MM.1S (cell line): ENCODE measurements around the gene APCDD1L.

ENCODE experiments used
- DNase-seq: peaks from one replicate; pipeline ENCODE4 v3.0.0-alpha.2; 2015
- H2AFZ ChIP-seq: fragments of 300-600 bp; sonication (generic); 2 replicates; pipeline ENCODE4 v1.6.0; 2016; ENCODE audit warnings: antibody characterized with exemption, low read length
- H3F3A ChIP-seq: fragments of 300-600 bp; sonication (generic); 2 replicates; pipeline ENCODE4 v1.6.1; 2016; ENCODE audit warnings: mild to moderate bottlenecking, antibody characterized with exemption, low read length, moderate library complexity, mixed read lengths; ENCODE audit not compliant: insufficient read depth
- H3K27ac ChIP-seq: fragments of 300-600 bp; sonication (generic); 2 replicates; pipeline ENCODE4 v1.5.1; 2016; ENCODE audit warnings: mild to moderate bottlenecking, low read length
- H3K27me3 ChIP-seq: fragments of 300-600 bp; sonication (generic); replicated peaks from 2 replicates; pipeline ENCODE4 v1.6.0; 2016; ENCODE audit warnings: low read length; ENCODE audit not compliant: insufficient read depth
- H3K36me3 ChIP-seq: fragments of 300-600 bp; sonication (generic); replicated peaks from 2 replicates; pipeline ENCODE4 v1.6.1; 2016; ENCODE audit warnings: mild to moderate bottlenecking, low read length, mixed read lengths; ENCODE audit not compliant: insufficient read depth
- H3K4me1 ChIP-seq: fragments of 300-600 bp; sonication (generic); 2 replicates; pipeline ENCODE4 v1.6.1; 2016; ENCODE audit warnings: low read length, mixed read lengths
- H3K4me2 ChIP-seq: fragments of 300-600 bp; sonication (generic); 2 replicates; pipeline ENCODE4 v1.6.0; 2016; ENCODE audit warnings: low read depth, low read length
- H3K4me3 ChIP-seq: fragments of 300-600 bp; sonication (generic); 2 replicates; pipeline ENCODE4 v1.5.1; 2016; ENCODE audit warnings: low read length, mixed read lengths
- H3K79me2 ChIP-seq: fragments of 300-600 bp; sonication (generic); 2 replicates; pipeline ENCODE4 v1.6.1; 2016; ENCODE audit warnings: mixed run types, low read length, mixed read lengths
- H3K9ac ChIP-seq: fragments of 300-600 bp; sonication (generic); 2 replicates; pipeline ENCODE4 v1.6.1; 2016; ENCODE audit warnings: low read length, mixed read lengths
- H3K9me2 ChIP-seq: fragments of 300-600 bp; sonication (generic); replicated peaks from 2 replicates; pipeline ENCODE4 v1.6.1; 2016; ENCODE audit warnings: mild to moderate bottlenecking, low read length, mixed read lengths; ENCODE audit not compliant: insufficient read depth
- H3K9me3 ChIP-seq: fragments of 300-600 bp; sonication (generic); replicated peaks from 2 replicates; pipeline ENCODE4 v1.6.1; 2016; ENCODE audit warnings: mild to moderate bottlenecking, low read length, mixed read lengths; ENCODE audit not compliant: insufficient read depth
- H4K20me1 ChIP-seq: fragments of 300-600 bp; sonication (generic); 2 replicates; pipeline ENCODE4 v1.6.1; 2016; ENCODE audit warnings: mild to moderate bottlenecking, low read length, moderate library complexity, mixed read lengths; ENCODE audit not compliant: insufficient read depth
- CTCF ChIP-seq: fragments of 300-600 bp; sonication (generic); IDR thresholded peaks from 2 replicates; pipeline ENCODE4 v1.5.1; 2016; ENCODE audit warnings: antibody characterized with exemption, low read length, mixed read lengths
- EZH2 ChIP-seq: fragments of 300-600 bp; sonication (generic); optimal IDR thresholded peaks from 2 replicates; pipeline ENCODE3; 2017; ENCODE audit warnings: low read depth, mild to moderate bottlenecking, antibody characterized with exemption, low read length, mixed read lengths
- EZH2phosphoT487 ChIP-seq: fragments of 300-600 bp; sonication (generic); IDR thresholded peaks from 2 replicates; pipeline ENCODE4 v1.6.1; 2018; ENCODE audit warnings: antibody characterized with exemption, low read length

APCDD1L gene

GRCh38 chr20:58434326-58434725, 80.9 kb downstream of the APCDD1L start:
- Histone ChIP-seq H3F3A (no peaks in the 10 kb centered on the region), H3K9ac (no peak overlapping the region), H3K36me3 (0 out of 2 replicates have a peak, but pooled peaks cover 7% of the 10 kb centered on the region), H4K20me1 (peaks cover 5% of the 10 kb centered on the region; the same call in 1 of the 2 replicates), H3K4me1 (peaks cover 16% of the 10 kb centered on the region), H3K9me3 (no peaks in the 10 kb centered on the region), H3K4me2 (no peak overlapping the region), H3K9me2 (no peaks in the 10 kb centered on the region), H3K27me3 (no peaks in the 10 kb centered on the region), H3K79me2 (peaks cover 79% of the 10 kb centered on the region), H3K4me3 (no peak overlapping the region), H3K27ac (no peak overlapping the region), H2AFZ (no peak overlapping the region)
- DNase-seq, result no peak
- TF ChIP-seq EZH2phosphoT487 (no peak), EZH2 (no peak), CTCF (no peak)

GRCh38 chr20:58433759-58434158, 81.4 kb downstream of the APCDD1L start:
- H3K4me1 ChIP-seq, result peaks cover 16% of the 10 kb centered on the region

DNA sequence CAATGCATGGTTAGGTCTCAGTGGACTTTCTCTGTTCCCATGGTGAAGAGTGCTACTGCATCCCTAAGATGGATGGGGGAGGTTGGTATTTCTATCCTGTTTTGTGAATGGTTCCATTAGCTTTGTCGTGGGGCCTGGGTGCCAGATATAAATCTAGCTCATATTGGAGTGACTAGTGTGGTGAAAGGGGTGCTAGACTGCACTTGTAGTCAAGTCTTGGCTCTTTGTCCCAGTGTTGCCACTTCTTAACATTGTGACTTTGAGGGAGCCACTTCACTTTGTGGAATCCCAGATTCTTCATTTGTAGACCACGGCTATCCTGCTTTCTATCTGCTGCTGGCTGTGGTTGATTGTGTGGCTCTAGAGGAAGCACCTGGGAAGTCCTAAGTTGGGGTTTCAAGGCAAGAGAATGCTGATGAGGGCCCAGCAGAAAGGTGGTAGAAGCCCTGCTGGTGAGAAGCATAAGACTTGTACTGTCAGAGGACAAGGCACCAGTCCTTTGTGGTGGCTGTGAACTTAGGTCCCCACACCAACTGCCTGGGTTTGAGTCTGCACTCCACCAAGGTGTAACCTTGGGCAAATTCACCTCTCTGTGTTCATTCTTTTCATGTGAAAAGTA, 82.1 kb downstream of the APCDD1L start:
- Histone ChIP-seq H4K20me1 (peaks cover 5% of the 10 kb centered on the region; the same call in 1 of the 2 replicates), H3K9ac (no peak overlapping the region), H3K4me3 (no peak overlapping the region), H2AFZ (no peak overlapping the region), H3K27ac (peak overlapping the region; percentile 28; the same call in 1 of the 2 replicates), H3K4me1 (peaks cover 12% of the 10 kb centered on the region), H3K27me3 (no peaks in the 10 kb centered on the region), H3K4me2 (no peak overlapping the region), H3K9me3 (no peaks in the 10 kb centered on the region), H3K36me3 (0 out of 2 replicates have a peak, but pooled peaks cover 4% of the 10 kb centered on the region), H3K9me2 (no peaks in the 10 kb centered on the region), H3K79me2 (peaks cover 86% of the 10 kb centered on the region), H3F3A (no peaks in the 10 kb centered on the region)
- peak; percentile 51 for DNase-seq
- TF ChIP-seq EZH2phosphoT487 (no peak), CTCF (no peak), EZH2 (no peak)

More at GRCh38 chr20:58433759-58434158, 81.4 kb downstream of the APCDD1L start:
- Histone ChIP-seq H3K9me3 (no peaks in the 10 kb centered on the region), H2AFZ (no peak overlapping the region), H3F3A (no peaks in the 10 kb centered on the region), H3K27me3 (no peaks in the 10 kb centered on the region), H3K4me3 (no peak overlapping the region), H3K9me2 (no peaks in the 10 kb centered on the region), H3K27ac (peak overlapping the region; percentile 28; the same call in 1 of the 2 replicates), H4K20me1 (peaks cover 5% of the 10 kb centered on the region; the same call in 1 of the 2 replicates), H3K79me2 (peaks cover 85% of the 10 kb centered on the region), H3K4me2 (no peak overlapping the region), H3K9ac (no peak overlapping the region), H3K36me3 (0 out of 2 replicates have a peak, but pooled peaks cover 7% of the 10 kb centered on the region)
- DNase-seq, result no peak
- TF ChIP-seq EZH2, result no peak
- no peak for TF ChIP-seq EZH2phosphoT487
- TF ChIP-seq CTCF, result no peak
